ENCODE results near the gene ASPRV1. TPM values are rescaled to one million over a fixed set of nuclear protein-coding genes. Genes with fewer than 3 reads are reported as not detected.

The ASPRV1 gene
- total RNA-seq, 1 donor from 2014 or later = 1.9 TPM

DNA sequence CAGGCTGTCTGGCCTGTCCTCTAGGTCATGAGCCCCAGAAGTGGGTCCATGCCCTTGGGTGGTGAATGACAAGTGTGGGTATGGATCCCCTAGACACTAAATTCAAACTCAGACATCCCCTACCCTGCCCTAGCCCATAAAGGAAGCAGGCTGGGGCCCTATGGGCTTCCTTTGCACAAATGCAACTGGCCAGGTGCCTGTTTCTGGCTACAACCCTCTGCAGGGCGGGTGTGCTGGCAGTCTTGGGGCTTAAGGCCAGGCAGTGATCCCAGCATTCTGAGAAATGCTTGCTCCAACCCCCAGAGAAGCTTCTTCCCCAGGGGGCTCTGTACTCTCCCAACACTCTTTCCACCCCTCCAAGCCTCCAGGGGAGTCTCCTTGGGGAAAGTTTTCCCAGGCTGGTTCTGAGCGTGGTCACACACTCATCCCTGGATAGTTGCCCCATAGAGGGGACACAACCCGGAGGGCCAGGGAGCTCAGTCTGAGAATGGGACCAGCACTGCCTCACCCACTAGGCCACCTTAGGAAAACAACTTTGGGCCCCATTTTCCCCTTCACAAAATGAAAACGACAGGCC is 16.6 kb upstream of the ASPRV1 start:
- Histone ChIP-seq H3K27me3 (ENCODE audit: low read depth) (no peaks in the 10 kb centered on the region), H3K36me3 (no peaks in the 10 kb centered on the region), H3K4me1 (no peaks in the 10 kb centered on the region), H3K9me3 (no peaks in the 10 kb centered on the region), H3K27ac (peak overlapping the region; percentile 37), H3K4me3 (no peak overlapping the region)
- ATAC-seq (no peak), DNase-seq (no peak)
- intact Hi-C loops (cut with DNase I) = no loop called here
- TF ChIP-seq CTCF (IDR thresholded peaks at IDR 0.05) = no peak

- no peak overlapping the region for H3K4me3 ChIP-seq
- no peaks in the 10 kb centered on the region for H3K9me3 ChIP-seq
- H3K27ac ChIP-seq = no peak overlapping the region
- DNase-seq (peak; percentile 59), ATAC-seq (peak in 1 of 2 donors; percentile 24)
- H3K36me3 ChIP-seq = no peaks in the 10 kb centered on the region
- H3K27me3 ChIP-seq (ENCODE audit: low read depth) = no peaks in the 10 kb centered on the region
- intact Hi-C loops (cut with DNase I) = no loop called here
- no peak for TF ChIP-seq CTCF (IDR thresholded peaks at IDR 0.05)
- no peaks in the 10 kb centered on the region for H3K4me1 ChIP-seq
Measured at GRCh38 chr2:69977186-69977585, 15.8 kb upstream of the ASPRV1 start.

- Histone ChIP-seq H3K27ac (peak overlapping the region; percentile 51), H3K4me1 (no peaks in the 10 kb centered on the region), H3K9me3 (no peaks in the 10 kb centered on the region), H3K27me3 (ENCODE audit: low read depth) (no peaks in the 10 kb centered on the region), H3K36me3 (no peaks in the 10 kb centered on the region), H3K4me3 (no peak overlapping the region)
- ATAC-seq = peak; percentile 23 to 55
- TF ChIP-seq CTCF (IDR thresholded peaks at IDR 0.05) = no peak
- intact Hi-C loops (cut with DNase I) = no loop called here
- DNase-seq = peak; percentile 61
Measured at GRCh38 chr2:69975853-69976462, 14.5 kb upstream of the ASPRV1 start.

DNA sequence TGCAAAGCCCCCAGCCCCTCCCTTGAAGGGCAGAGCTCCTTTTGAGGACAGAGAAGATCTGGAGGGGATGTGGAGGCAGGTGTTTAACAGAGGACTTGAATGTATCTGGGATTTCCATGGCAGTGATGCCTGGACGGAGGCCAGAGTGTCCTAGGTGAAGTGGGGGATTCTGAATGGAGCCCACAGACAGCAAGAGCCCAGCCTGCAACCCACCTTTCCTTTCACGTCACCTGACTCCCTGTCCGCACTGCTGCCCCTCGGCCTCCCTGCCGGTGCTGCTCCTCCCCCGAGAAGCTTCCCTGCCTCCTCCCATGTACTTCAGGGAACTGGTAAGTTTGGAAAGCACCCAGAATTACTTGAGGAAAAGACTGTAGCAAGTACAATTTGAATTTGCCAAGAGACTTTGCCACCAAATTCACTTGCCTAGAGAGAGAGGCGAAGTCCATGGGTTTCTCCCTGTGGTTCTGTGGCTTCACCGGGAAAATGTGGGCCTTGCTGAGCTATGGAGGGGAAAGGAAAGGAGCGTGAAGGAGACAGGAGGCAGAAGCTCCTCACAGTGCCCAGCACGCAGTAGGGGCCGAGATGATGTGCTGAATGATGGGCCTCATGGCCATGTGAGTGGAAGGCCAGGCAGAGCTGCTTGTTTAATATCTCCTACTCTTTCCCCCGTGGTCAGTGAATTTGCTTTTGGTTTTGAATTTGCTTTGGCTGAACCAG is 13.9 kb upstream of the ASPRV1 start:
- intact Hi-C loops (cut with DNase I) = no loop called here
- H3K36me3 ChIP-seq = no peaks in the 10 kb centered on the region

GRCh38 chr2:69973335-69973735 is 11.9 kb upstream of the ASPRV1 start:
- ATAC-seq (peak in 1 of 2 donors; percentile 45), DNase-seq (peak; percentile 10)
- TF ChIP-seq CTCF (IDR thresholded peaks at IDR 0.05) = no peak
- H3K27me3 ChIP-seq (ENCODE audit: low read depth) = no peaks in the 10 kb centered on the region
- H3K36me3 ChIP-seq = no peaks in the 10 kb centered on the region
- intact Hi-C loops (cut with DNase I) = no loop called here
- no peak overlapping the region for H3K4me3 ChIP-seq
- no peaks in the 10 kb centered on the region for H3K9me3 ChIP-seq
- H3K4me1 ChIP-seq = no peaks in the 10 kb centered on the region
- no peak overlapping the region for H3K27ac ChIP-seq

More for the DNA sequence above, 13.9 kb upstream of the ASPRV1 start:
- no peak for ATAC-seq
- H3K4me3 ChIP-seq = no peak overlapping the region
- no peaks in the 10 kb centered on the region for H3K27me3 ChIP-seq (ENCODE audit: low read depth)
- no peaks in the 10 kb centered on the region for H3K4me1 ChIP-seq
- H3K27ac ChIP-seq = no peak overlapping the region
- no peak for TF ChIP-seq CTCF (IDR thresholded peaks at IDR 0.05)
- no peaks in the 10 kb centered on the region for H3K9me3 ChIP-seq
- DNase-seq = peak; percentile 30

Data from lower lobe of right lung (tissue), 2 donors.